Upper lobe of left lung (tissue), 6 donors: ENCODE data around the gene MRPS27. TPM values are rescaled to one million over a fixed set of nuclear protein-coding genes. Genes with fewer than 3 reads are reported as not detected.

Source experiments
- ATAC-seq, 2 donors: fragments of 200-7000 bp; cut with Tn5 transposase; one replicate each; pipeline ENCODE4 v1.9.1; 2022; ENCODE audit warnings: mild to moderate bottlenecking in 2 of 2, moderate library complexity in 2 of 2; ENCODE audit not compliant: low FRiP score in 2 of 2
- DNase-seq, 2 donors: peaks; one replicate each; pipeline ENCODE4 v3.0.0-alpha.2; 2019 to 2020
- H3K27ac ChIP-seq, 4 donors: fragments of 200-600 bp; sonication (generic); one replicate each; pipeline ENCODE4 v1.5.1; 2016 to 2019
- H3K27me3 ChIP-seq, 4 donors: fragments of 200-600 bp; sonication (generic); one replicate each; pipeline ENCODE4 v1.5.1; 2017 to 2019
- H3K36me3 ChIP-seq, 4 donors: fragments of 200-600 bp; sonication (generic); one replicate each; pipeline ENCODE4 v1.5.1; 2016 to 2019
- H3K4me1 ChIP-seq, 4 donors: fragments of 200-600 bp; sonication (generic); one replicate each; pipeline ENCODE4 v1.5.1; 2018 to 2019
- H3K4me3 ChIP-seq, 4 donors: fragments of 200-600 bp; sonication (generic); one replicate each; pipeline ENCODE4 v1.5.1; 2017 to 2019; ENCODE audit warnings: mild to moderate bottlenecking in 2 of 4, moderate library complexity in 1 of 4
- H3K9me3 ChIP-seq, 4 donors: fragments of 200-600 bp; sonication (generic); one replicate each; pipeline ENCODE4 v1.5.1; 2018 to 2019
- EP300 ChIP-seq, 4 donors: sonication (generic); formaldehyde crosslinking; IDR thresholded peaks; one replicate each; pipeline ENCODE4 v1.5.1; 2017; ENCODE audit warnings: antibody characterized with exemption in 4 of 4, control low read depth in 2 of 4
- POLR2A ChIP-seq, 4 donors: fragments of 450-650 bp; IDR thresholded peaks; one replicate each; pipeline ENCODE4 v1.5.1; 2016 to 2017; ENCODE audit warnings: antibody characterized with exemption in 4 of 4, mild to moderate bottlenecking in 2 of 4
- POLR2AphosphoS5 ChIP-seq, 2 donors: sonication (generic); formaldehyde crosslinking; IDR thresholded peaks; one replicate each; pipeline ENCODE4 v1.5.1; 2017; ENCODE audit warnings: antibody characterized with exemption in 2 of 2
- WGBS, 2 donors: methylation state at CpG; one replicate each; pipeline ENCODE4 v1.1.5; 2017 to 2018; 5-methylcytosine and 5-hydroxymethylcytosine counted together
- total RNA-seq, 6 donors: library from RNA; depleted of rRNA in 4 of 6; stranded (reverse); fragments of >200 nt in 4 of 6; gene quantifications; one replicate each; pipeline versions ENCODE4 v1.1.0 to v1.2.1, GENCODE V29; 2016 to 2021
- TF ChIP-seq, protein P1 (sequence below), 6 experiments: fragments of 450-650 bp in 4 of 6; fragments of 200-600 bp in 2 of 6; sonication (generic) in 2 of 6; IDR thresholded peaks; one replicate each; pipeline ENCODE4 v1.5.1; 2016 to 2019; ENCODE audit warnings: antibody characterized with exemption in 6 of 6
- donor health status: DM: no; HTN: no; CAD: no; lungs with moderate emphysema.
- donor health status: DM: no; HTN: yes; CAD: no; lungs with severe emphysema.

The MRPS27 gene
- total RNA-seq, 6 donors from 2014 or later, result 15.7 to 36.9 (median 34.4) TPM

DNA sequence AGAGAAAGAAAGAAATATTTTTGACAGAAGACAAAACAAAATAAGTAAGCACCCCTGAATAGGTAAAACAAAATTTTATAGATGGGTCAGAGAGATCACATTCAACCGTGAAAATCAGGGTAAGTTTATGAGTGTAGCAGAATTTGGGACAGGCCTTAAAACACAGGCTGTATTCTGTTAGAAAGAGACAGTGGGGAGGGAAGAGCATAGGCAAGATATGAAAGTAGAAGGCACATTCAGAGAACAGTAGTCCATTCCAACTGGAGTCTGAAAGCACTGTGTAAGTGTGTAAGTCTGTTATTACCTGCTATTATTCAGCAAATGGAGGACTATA lies 38.6 kb downstream of the MRPS27 start:
- Histone ChIP-seq H3K27me3 (no peaks in the 10 kb centered on the region), H3K4me1 (peaks cover 15 to 30% (median 21%) of the 10 kb centered on the region in 4 donors), H3K27ac (peak overlapping the region in 2 of 4 donors; percentile 3 to 60), H3K4me3 (no peak overlapping the region), H3K9me3 (no peaks in the 10 kb centered on the region), H3K36me3 (peaks cover 0 to 4% (median 0%) of the 10 kb centered on the region in 4 donors)
- no peak for DNase-seq
- WGBS, 2 donors, result 81 to 84% methylated on average over 1 of the region's 1 CpG
- TF ChIP-seq EP300 (IDR thresholded peaks at IDR 0.05) (no peak), POLR2AphosphoS5 (IDR thresholded peaks at IDR 0.05) (no peak), POLR2A (IDR thresholded peaks at IDR 0.05) (no peak)
- TF ChIP-seq, protein P1, sequence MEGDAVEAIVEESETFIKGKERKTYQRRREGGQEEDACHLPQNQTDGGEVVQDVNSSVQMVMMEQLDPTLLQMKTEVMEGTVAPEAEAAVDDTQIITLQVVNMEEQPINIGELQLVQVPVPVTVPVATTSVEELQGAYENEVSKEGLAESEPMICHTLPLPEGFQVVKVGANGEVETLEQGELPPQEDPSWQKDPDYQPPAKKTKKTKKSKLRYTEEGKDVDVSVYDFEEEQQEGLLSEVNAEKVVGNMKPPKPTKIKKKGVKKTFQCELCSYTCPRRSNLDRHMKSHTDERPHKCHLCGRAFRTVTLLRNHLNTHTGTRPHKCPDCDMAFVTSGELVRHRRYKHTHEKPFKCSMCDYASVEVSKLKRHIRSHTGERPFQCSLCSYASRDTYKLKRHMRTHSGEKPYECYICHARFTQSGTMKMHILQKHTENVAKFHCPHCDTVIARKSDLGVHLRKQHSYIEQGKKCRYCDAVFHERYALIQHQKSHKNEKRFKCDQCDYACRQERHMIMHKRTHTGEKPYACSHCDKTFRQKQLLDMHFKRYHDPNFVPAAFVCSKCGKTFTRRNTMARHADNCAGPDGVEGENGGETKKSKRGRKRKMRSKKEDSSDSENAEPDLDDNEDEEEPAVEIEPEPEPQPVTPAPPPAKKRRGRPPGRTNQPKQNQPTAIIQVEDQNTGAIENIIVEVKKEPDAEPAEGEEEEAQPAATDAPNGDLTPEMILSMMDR (IDR thresholded peaks at IDR 0.05), result no peak
- ATAC-seq, result peak in 1 of 2 donors; percentile 11

DNA sequence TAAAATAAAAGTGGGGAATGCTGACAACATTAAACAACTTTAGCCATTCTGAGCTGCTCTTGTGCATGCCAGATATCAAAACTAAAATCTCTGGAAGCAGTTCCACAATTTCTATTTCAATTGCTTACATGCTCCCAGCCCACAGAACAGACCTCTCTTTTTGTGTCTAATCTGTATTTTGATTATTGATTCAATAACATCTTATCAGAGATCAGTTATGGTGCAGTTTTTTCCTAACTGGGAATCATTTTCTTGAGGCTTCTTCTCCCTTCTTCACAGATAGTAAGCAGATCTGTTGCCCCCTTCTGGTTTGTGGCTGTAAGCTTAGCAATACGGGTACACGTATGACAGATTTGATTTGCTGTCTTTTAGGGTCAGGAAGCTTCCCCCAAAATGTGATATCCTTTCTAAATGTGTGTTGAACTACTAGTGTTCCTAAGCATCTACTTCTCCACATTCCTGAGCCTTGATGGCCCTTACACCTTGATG lies 39.4 kb downstream of the MRPS27 start:
- Histone ChIP-seq H3K36me3 (peaks cover 0 to 4% (median 0%) of the 10 kb centered on the region in 4 donors), H3K27me3 (no peaks in the 10 kb centered on the region), H3K27ac (peak overlapping the region in 2 of 4 donors; percentile 48 to 60), H3K4me3 (no peak overlapping the region), H3K4me1 (peaks cover 15 to 30% (median 21%) of the 10 kb centered on the region in 4 donors), H3K9me3 (no peaks in the 10 kb centered on the region)
- 62 to 65% methylated on average over 2 of the region's 2 CpGs for WGBS, 2 donors
- DNase-seq, result no peak
- peak in 1 of 2 donors; percentile 46 for ATAC-seq
- TF ChIP-seq EP300 (IDR thresholded peaks at IDR 0.05), result no peak
- no peak for TF ChIP-seq POLR2AphosphoS5 (IDR thresholded peaks at IDR 0.05)
- no peak for TF ChIP-seq POLR2A (IDR thresholded peaks at IDR 0.05)
- TF ChIP-seq, protein P1 (IDR thresholded peaks at IDR 0.05), result peak in 2 of 6 experiments; percentile 12 to 29

DNA sequence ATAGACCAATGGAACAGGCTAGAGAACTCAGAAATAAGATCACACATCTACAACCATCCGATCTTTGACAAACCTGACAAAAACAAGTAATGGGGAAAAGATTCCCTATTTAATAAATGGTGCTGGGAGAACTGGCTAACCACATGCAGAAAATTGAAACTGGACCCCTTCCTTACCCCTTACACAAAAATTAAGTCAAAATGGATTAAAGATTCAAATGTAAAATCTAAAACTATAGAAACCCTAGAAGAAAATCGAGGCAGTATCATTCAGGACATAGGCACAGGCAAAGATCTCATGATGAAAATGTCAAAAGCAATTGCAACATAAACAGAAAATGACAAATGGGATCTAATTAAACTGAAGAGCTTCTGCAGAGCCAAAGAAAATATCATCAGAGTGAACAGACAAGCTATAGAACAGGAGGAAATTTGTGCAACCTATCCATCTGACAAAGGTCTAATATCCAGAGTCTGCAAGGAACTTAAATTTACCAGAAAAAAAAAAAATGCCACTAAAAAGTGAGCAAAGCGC lies 43.8 kb downstream of the MRPS27 start:
- no peak for TF ChIP-seq POLR2AphosphoS5 (IDR thresholded peaks at IDR 0.05)
- TF ChIP-seq, protein P1 (IDR thresholded peaks at IDR 0.05), result no peak
- WGBS, 2 donors, result 95 to 100% methylated on average over 3 of the region's 3 CpGs

DNA sequence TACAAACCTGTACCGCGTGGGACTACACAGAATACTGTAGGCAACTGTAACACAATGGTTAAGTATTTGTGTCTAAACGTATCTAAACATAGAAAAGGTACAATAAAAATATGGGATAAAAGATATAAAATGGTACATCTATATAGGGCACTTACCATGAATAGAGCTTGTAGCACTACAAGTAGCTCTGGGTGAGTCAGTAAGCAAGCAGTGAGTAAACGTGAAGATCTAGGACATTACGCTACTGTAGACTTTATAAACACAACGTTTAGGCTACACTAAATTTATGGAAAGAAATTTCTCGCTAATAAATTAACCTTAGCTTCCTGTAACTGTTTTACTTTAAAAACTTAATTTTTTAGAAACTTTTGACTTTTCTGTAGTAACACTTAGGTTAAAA lies 46.5 kb downstream of the MRPS27 start:
- no peak overlapping the region for H3K4me3 ChIP-seq
- H3K9me3 ChIP-seq, result no peaks in the 10 kb centered on the region
- no peaks in the 10 kb centered on the region for H3K4me1 ChIP-seq
- TF ChIP-seq POLR2A (IDR thresholded peaks at IDR 0.05), result no peak
- TF ChIP-seq, protein P1 (IDR thresholded peaks at IDR 0.05), result no peak
- no peak for TF ChIP-seq POLR2AphosphoS5 (IDR thresholded peaks at IDR 0.05)
- TF ChIP-seq EP300 (IDR thresholded peaks at IDR 0.05), result no peak
- no peak overlapping the region for H3K27ac ChIP-seq
- peaks cover 0 to 4% (median 0%) of the 10 kb centered on the region in 4 donors for H3K36me3 ChIP-seq
- 85 to 93% methylated on average over 7 of the region's 7 CpGs for WGBS, 2 donors
- DNase-seq (no peak), ATAC-seq (no peak)
- no peaks in the 10 kb centered on the region for H3K27me3 ChIP-seq

More for the DNA sequence above, 43.8 kb downstream of the MRPS27 start:
- ATAC-seq (no peak), DNase-seq (no peak)
- Histone ChIP-seq H3K36me3 (peaks cover 0 to 4% (median 0%) of the 10 kb centered on the region in 4 donors), H3K27me3 (no peaks in the 10 kb centered on the region), H3K27ac (no peak overlapping the region), H3K9me3 (no peaks in the 10 kb centered on the region), H3K4me1 (peaks cover 0 to 11% (median 4%) of the 10 kb centered on the region in 4 donors), H3K4me3 (no peak overlapping the region)

DNA sequence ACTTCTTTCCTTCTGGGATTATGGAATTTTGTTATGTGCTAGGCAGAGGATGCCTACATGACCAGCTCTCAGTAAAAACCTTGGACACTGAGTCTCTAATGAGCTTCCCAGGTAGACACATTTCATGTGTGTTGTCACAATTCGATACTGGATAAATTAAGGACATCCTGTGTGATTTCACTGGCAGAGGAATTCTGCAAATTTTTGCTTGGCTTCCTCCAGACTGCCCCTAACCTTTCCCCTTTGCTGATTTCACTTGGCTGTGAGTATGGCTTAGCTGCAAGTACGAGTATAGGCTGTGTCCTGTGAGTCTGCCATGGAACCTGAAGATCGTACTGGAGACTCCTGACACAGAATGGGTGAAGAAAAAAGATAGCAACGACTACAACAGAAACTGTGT lies 47.6 kb downstream of the MRPS27 start:
- Histone ChIP-seq H3K27me3 (no peaks in the 10 kb centered on the region), H3K9me3 (no peaks in the 10 kb centered on the region), H3K4me1 (no peaks in the 10 kb centered on the region), H3K36me3 (peaks cover 0 to under 1% (median 0%) of the 10 kb centered on the region in 4 donors), H3K27ac (no peak overlapping the region), H3K4me3 (no peak overlapping the region)
- TF ChIP-seq POLR2A (IDR thresholded peaks at IDR 0.05) (no peak), EP300 (IDR thresholded peaks at IDR 0.05) (no peak), POLR2AphosphoS5 (IDR thresholded peaks at IDR 0.05) (no peak)
- TF ChIP-seq, protein P1 (IDR thresholded peaks at IDR 0.05), result no peak
- 64 to 78% methylated on average over 4 of the region's 4 CpGs for WGBS, 2 donors
- no peak for ATAC-seq
- DNase-seq, result no peak
